K562 (cell line): ENCODE measurements around the gene RAD1. TPM values are rescaled to one million over a fixed set of nuclear protein-coding genes. Genes with fewer than 3 reads are reported as not detected.

Source experiments
- BRF1 ChIP-seq: IDR thresholded peaks from 3 replicates; pipeline ENCODE4 v1.6.1; 2011; ENCODE audit warnings: borderline replicate concordance, mild to moderate bottlenecking; ENCODE audit not compliant: insufficient read length; ENCODE audit errors: extremely low read depth
- ID3 ChIP-seq, 2 experiments: fragments of 250-450 bp in 1 of 2; fragments of 450-650 bp in 1 of 2; sonication (Bioruptor Pico) in 1 of 2; IDR thresholded peaks; 2 replicates each; pipeline versions ENCODE4 v1.6.1 to v1.8.0; 2016 to 2021; ENCODE audit warnings: mild to moderate bottlenecking in 2 of 2, moderate library complexity in 2 of 2, missing compliant biosample characterization in 1 of 2, missing genetic modification characterization in 1 of 2
- JUND ChIP-seq, 2 experiments: IDR thresholded peaks; 2 replicates in 1 of 2; 3 replicates in 1 of 2; pipeline ENCODE4 v1.6.1; 2011; ENCODE audit warnings: borderline replicate concordance in 2 of 2, low read depth in 2 of 2, low read length in 2 of 2, improper control_type of control experiment in 1 of 2, missing biosample characterization in 1 of 2, missing genetic modification characterization in 1 of 2, missing genetic modification reagents in 1 of 2
- MAX ChIP-seq: sonication (generic); formaldehyde crosslinking; IDR thresholded peaks from 2 replicates; pipeline ENCODE4 v1.9.0; 2022; ENCODE audit warnings: mild to moderate bottlenecking, missing genetic modification reagents
- MTA1 ChIP-seq: fragments of 450-650 bp; IDR thresholded peaks from 2 replicates; pipeline ENCODE4 v1.6.1; 2017; ENCODE audit warnings: borderline replicate concordance
- RBBP5 ChIP-seq: fragments of 200-600 bp; sonication (generic); IDR thresholded peaks from 2 replicates; pipeline ENCODE4 v1.6.1; 2012; ENCODE audit warnings: borderline replicate concordance, mild to moderate bottlenecking, low read length, control low read depth, inconsistent platforms; ENCODE audit not compliant: insufficient read depth, poor library complexity, severe bottlenecking
- TRIM24 ChIP-seq, 2 experiments: fragments of 450-650 bp; IDR thresholded peaks; 2 replicates each; pipeline ENCODE4 v1.6.1; 2016
- ZBTB17 ChIP-seq: fragments of 450-650 bp; formaldehyde crosslinking; IDR thresholded peaks from 2 replicates; pipeline ENCODE4 v1.4.0; 2020; ENCODE audit warnings: mild to moderate bottlenecking
- ZBTB40 ChIP-seq, 2 experiments: fragments of 450-650 bp in 1 of 2; sonication (generic) in 1 of 2; formaldehyde crosslinking in 1 of 2; IDR thresholded peaks; 2 replicates each; pipeline versions ENCODE4 v1.7.1 to v1.9.0; 2016 to 2022; ENCODE audit warnings: inconsistent platforms in 1 of 2, mild to moderate bottlenecking in 1 of 2, missing genetic modification reagents in 1 of 2
- ZC3H11A ChIP-seq: IDR thresholded peaks from 2 replicates; pipeline ENCODE4 v1.6.1; 2012; ENCODE audit warnings: low read depth, low read length, improper control_type of control experiment
- ZNF143 ChIP-seq: sonication (generic); formaldehyde crosslinking; IDR thresholded peaks from 2 replicates; pipeline ENCODE4 v1.9.0; 2022; ENCODE audit warnings: mild to moderate bottlenecking, missing genetic modification reagents
- ZNF253 ChIP-seq: fragments of 250-450 bp; sonication (Bioruptor Pico); conservative IDR thresholded peaks from 2 replicates; pipeline ENCODE4 v1.6.1; 2021; ENCODE audit warnings: mild to moderate bottlenecking
- ZNF512 ChIP-seq: IDR thresholded peaks from 2 replicates; pipeline ENCODE4 v1.6.1; 2016; ENCODE audit warnings: missing genetic modification characterization, missing compliant biosample characterization
- polyA plus RNA-seq, 8 experiments: library from polyadenylated mRNA; depleted of rRNA in 4 of 8; stranded (reverse) in 5 of 8; unstranded in 3 of 8; fragments of >200 nt; fragmentation: Nextera tagmentation in 2 of 8; fragmentation: Illumina TruSeq in 1 of 8; extraction: Ambion mirVana in 2 of 8; extraction: Trizol in 1 of 8; gene quantifications; 2 replicates each; pipeline versions ENCODE4 v1.2.1 to v1.2.3, GENCODE V29; 2011 to 2014; ENCODE audit warnings: inconsistent platforms in 1 of 8, missing spikeins in 1 of 8
- total RNA-seq, 7 experiments: library from RNA; depleted of rRNA in 6 of 7; stranded (reverse); fragments of >200 nt in 6 of 7; fragmentation: Illumina TruSeq in 2 of 7; extraction: Trizol in 2 of 7; gene quantifications; 2 replicates each; pipeline versions ENCODE4 v1.2.1 to v1.2.3, GENCODE V29; 2011 to 2021; ENCODE audit warnings: low replicate concordance in 1 of 7

The RAD1 gene
- total and polyA plus RNA-seq, 9 of the 15 experiments (the other 6 are each of a cell fraction or from before 2014, with no cell fraction given): 44.5 to 148 (median 60.8) TPM

GRCh38 chr5:34866989-34867471 lies 48.3 kb downstream of the RAD1 start (continued):
- TF ChIP-seq RBBP5: peak; percentile 46
- TF ChIP-seq ZBTB17 (CRISPR knock-in tag): peak; percentile 36; the same call in 1 of the 2 replicates
- peak; percentile 45; the same call in 1 of the 2 replicates for TF ChIP-seq MTA1
- TF ChIP-seq ZNF253 (CRISPR knock-in tag): no peak
- no peak for TF ChIP-seq ID3 (CRISPR knock-in tag; IDR thresholded peaks at IDR 0.05)
- TF ChIP-seq ID3 (tag; IDR thresholded peaks at IDR 0.05): peak; percentile 62; the same call in 1 of the 2 replicates
- no peak for TF ChIP-seq ZNF512 (tag)
- peak; percentile 81 for TF ChIP-seq JUND (IDR thresholded peaks at IDR 0.05; ENCODE audit: borderline replicate concordance, low read depth, low read length)
- peak; percentile 80; the same call in 2 of the 3 replicates for TF ChIP-seq JUND (tag; IDR thresholded peaks at IDR 0.05; ENCODE audit: borderline replicate concordance, low read depth, low read length)
- TF ChIP-seq MAX (CRISPR knock-in tag): no peak
- peak; percentile 73 to 78; a peak in 3 of 4 replicates for TF ChIP-seq TRIM24 (IDR thresholded peaks at IDR 0.05)
- no peak for TF ChIP-seq BRF1
- 0 out of 2 replicates have a peak, but pooled peaks have one; percentile 51 for TF ChIP-seq ZC3H11A
- no peak; the same call in 1 of the 2 replicates for TF ChIP-seq ZBTB40 (IDR thresholded peaks at IDR 0.05)
- no peak for TF ChIP-seq ZBTB40 (CRISPR knock-in tag; IDR thresholded peaks at IDR 0.05)
- TF ChIP-seq ZNF143 (CRISPR knock-in tag): no peak
